ENCODE measurements around the gene PSME3.
"Not testable (repeated sequence)": the region's sequence is repeated elsewhere in the genome, so short reads cannot be mapped to it uniquely, and the experiment has no call there.

PSME3 gene

GRCh38 chr17:42851371-42852240 lies 18.4 kb downstream of the PSME3 start:
- FAIRE-seq = not testable (repeated sequence)

GRCh38 chr17:42852351-42852750 lies 19.2 kb downstream of the PSME3 start:
- FAIRE-seq = no peak

DNA sequence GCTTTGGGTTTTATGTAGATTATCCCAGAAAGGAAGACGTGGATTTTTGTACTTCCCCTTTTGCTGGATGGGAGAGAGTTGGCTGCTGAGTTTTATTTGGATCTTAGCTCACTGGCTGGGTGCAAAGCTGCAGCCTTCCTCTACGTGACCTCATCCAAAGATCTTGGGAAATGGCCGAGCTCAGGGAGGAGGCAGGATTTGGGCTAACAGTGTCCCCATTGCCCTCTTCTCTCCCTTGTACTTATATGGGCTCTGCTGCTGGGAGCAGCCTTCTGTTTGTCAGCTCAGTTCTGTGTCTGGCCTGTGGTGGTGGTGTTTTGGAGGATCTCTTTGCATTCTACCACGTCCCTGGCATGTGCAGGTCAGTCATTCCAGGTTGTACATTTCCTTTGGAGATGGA lies 19.8 kb downstream of the PSME3 start:
- no peak for FAIRE-seq

DNA sequence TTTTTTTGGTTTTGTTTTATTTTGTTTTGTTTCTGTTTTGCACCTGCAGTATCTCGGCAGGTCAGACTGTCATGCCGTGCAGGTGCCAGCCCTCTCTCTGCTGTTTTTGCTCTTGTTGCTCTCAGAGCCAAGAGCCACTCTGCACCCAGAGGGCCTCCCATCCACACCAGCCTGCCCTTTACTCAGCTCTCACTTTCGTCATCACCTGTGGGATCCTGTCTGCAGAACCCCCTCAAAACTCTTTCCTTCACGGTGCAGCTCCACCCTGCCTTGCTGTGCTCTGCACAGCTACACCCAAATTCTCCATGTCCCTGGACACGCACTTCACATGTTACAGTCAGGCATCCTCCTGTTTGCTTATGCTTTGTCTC lies 20.4 kb downstream of the PSME3 start:
- FAIRE-seq = no peak

DNA sequence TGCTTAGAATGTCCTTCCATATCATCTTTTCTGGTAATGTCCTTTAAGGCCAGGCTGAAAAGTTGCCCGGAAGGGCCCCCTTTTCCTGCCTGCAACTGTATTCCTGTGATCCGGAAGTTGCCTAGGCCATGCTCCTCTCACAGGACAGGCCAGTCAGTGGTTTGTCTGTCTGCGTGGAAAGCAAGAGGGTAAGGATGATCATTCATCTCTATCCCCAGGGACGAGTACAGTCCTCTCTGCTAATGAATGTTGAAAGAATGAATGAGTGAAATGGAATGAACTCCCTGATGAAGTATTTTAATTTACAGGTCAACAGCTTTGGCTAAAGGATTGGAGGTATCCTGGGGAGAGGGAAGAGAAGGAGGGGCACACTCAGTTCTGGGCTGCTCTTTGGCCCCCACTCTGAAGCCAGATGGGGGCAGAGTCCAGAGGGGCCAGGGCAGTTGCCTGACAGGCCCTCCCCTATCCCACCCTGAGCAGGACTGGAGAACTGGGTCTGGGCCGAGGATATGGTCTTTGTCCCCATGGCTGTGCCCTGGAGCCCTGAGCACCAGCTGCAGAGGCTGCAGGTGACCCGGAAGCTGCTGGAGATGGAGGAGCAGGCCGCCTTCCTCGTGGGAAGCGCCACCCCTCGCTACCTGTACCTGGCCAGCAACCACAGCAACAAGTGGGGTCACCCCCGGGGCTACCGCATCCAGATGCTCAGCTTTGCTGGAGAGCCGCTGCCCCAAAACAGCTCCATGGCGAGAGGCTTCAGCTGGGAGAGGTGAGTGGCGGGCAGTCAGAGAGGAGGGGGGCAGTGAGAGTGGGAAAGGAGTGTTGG lies 21.0 kb downstream of the PSME3 start:
- FAIRE-seq = no peak

GRCh38 chr17:42855048-42855596 lies 21.9 kb downstream of the PSME3 start:
- no peak for FAIRE-seq

DNA sequence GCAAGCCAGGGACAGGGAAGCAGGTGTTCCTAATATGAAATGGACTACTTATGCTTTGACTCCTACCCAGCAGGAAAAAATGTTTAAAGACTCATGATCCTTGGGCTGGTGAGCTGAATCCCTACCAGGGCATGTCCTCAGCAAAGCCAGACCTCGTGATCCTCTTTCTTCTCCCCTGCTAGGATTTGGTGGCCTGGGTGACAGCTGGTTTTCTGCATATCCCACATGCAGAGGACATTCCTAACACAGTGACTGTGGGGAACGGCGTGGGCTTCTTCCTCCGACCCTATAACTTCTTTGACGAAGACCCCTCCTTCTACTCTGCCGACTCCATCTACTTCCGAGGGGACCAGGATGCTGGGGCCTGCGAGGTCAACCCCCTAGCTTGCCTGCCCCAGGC lies 22.9 kb downstream of the PSME3 start:
- not testable (repeated sequence) for FAIRE-seq

- not testable (repeated sequence) for FAIRE-seq
These were observed 23.3 kb downstream of the PSME3 start for GRCh38 chr17:42856516-42856915.

DNA sequence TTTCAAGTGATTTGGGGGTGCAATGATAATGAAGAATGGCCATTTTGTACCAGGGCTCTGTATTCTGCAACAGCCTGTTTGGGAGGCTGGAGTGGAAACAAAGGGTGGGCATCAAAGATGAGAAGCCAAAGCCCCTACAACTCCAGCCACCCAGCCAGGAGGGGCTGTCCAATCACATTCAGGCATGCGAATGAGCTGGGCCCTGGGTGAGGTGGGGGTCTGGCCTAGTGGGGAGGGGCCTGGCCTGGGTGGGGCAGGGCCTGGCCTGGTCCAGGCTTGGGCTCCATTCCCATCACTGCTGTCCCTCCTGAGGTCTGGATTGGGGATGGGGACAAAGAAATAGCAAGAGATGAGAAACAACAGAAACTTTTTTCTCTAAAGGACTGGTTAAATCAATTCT lies 24.2 kb downstream of the PSME3 start:
- no peak for FAIRE-seq

- no peak for FAIRE-seq
These were observed 32.5 kb downstream of the PSME3 start for GRCh38 chr17:42865638-42866094.

DNA sequence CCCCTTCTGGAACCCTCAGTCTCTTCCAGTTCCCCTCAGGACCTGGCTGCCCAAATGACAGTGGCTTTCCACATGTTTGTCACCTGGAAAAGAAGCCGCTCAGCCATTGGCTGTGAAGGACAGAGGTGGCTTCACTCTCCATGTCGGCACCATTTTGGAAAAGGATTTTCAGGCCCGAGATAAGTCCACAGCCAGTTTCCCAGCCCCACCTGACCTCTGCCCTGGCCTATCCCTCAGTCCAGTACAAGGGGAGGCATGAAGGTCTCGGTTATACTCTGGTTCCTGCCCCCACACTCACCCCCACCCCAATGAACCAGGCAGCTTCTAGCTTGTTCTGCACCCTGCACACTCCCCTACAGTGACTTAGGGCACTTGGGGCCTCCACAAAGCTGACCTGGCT lies 33.0 kb downstream of the PSME3 start:
- no peak for FAIRE-seq

- no peak for FAIRE-seq
These were observed 33.7 kb downstream of the PSME3 start for GRCh38 chr17:42866631-42867575.

GRCh38 chr17:42867694-42868261 lies 34.6 kb downstream of the PSME3 start:
- not testable (repeated sequence) for FAIRE-seq

- FAIRE-seq = no peak
These were observed 35.1 kb downstream of the PSME3 start for GRCh38 chr17:42868338-42868737.

DNA sequence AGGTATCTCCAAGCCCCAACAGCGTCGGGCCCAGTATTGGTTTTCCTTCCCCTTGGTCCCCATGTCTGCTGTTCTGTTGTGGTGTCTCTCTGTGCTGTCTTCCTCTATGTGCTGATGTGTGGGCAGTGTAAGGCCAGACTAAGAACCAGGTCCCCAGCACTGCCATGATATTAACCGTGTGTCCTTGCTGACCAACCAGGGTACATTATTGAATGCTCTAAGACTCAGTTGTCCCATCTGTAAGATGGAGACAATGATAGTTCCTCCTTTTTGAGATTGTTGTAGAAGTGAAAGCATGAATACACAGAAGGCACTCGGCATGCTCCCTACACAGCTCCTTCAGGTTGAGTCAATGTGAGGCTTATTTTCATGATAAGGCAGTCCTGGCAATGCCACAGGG lies 38.5 kb downstream of the PSME3 start:
- no peak for FAIRE-seq

DNA sequence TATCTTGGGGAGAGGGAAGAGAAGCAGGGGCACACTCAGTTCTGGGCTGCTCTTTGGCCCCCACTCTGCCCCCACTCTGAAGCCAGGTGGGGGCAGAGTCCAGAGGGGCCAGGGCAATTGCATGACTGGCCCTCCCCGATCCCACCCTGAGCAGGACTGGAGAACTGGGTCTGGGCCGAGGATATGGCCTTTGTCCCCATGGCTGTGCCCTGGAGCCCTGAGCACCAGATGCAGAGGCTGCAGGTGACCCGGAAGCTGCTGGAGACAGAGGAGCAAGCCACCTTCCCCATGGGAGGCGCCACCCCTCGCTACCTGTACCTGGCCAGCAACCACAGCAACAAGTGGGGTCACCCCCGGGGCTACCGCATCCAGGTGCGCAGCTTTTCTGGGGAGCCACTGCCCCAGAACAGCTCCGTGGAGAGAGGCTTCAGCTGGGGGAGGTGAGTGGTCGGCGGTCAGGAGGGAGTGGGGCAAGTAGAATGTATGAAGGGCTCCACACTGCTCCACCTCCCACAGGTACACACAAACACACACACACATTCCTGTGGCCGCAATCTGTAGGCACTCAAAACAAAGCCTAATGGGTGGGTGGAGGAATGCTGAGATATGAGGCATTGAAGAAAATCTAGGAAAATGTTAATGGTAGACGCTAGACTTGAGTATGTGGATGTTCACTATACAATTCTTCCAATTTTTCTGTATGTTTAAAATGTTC lies 39.2 kb downstream of the PSME3 start:
- no peak for FAIRE-seq

DNA sequence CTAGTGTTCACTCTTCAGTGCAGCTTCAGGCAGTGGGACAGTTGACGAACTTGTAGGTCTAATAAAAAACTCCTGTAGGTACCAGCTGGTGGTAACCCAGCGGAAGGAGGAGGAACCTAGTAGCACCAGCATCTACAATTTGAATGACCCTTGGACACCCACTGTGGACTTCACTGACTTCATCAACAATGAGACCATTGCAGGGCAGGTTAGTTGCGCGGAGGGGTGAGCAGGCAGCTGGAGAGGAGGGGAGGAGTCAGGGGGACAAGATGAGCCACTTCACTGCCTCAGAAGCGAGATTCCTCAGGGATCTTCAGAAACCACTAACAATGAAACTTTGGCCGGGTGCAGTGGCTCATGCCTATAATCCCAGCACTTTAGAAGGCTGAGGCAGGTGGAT lies 40.1 kb downstream of the PSME3 start:
- FAIRE-seq = no peak

DNA sequence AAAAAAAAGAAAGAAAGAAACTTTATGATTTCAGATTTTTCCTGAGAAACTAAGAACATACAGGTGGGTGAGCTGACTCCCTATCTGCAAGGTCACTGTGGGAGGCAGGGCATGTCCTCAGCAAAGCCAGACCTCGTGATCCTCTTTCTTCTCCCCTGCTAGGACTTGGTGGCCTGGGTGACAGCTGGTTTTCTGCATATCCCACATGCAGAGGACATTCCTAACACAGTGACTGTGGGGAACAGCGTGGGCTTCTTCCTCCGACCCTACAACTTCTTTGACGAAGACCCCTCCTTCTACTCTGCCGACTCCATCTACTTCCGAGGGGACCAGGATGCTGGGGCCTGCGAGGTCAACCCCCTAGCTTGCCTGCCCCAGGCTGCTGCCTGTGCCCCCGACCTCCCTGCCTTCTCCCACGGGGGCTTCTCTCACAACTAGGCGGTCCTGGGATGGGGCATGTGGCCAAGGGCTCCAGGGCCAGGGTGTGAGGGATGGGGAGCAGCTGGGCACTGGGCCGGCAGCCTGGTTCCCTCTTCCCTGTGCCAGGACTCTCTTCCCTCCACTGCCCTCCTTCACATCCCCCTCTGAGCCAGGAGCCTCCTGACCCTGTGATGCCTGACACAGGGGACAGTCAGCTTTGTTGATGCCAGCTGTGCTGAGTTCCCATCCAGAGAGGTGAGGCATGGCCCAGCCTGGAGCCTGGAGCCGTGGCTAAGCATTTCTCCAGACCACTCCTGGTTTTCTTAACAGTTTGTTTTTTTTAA lies 40.9 kb downstream of the PSME3 start:
- FAIRE-seq = not testable (repeated sequence)

- no peak for FAIRE-seq
These were observed 43.8 kb downstream of the PSME3 start for GRCh38 chr17:42877037-42877436.

DNA sequence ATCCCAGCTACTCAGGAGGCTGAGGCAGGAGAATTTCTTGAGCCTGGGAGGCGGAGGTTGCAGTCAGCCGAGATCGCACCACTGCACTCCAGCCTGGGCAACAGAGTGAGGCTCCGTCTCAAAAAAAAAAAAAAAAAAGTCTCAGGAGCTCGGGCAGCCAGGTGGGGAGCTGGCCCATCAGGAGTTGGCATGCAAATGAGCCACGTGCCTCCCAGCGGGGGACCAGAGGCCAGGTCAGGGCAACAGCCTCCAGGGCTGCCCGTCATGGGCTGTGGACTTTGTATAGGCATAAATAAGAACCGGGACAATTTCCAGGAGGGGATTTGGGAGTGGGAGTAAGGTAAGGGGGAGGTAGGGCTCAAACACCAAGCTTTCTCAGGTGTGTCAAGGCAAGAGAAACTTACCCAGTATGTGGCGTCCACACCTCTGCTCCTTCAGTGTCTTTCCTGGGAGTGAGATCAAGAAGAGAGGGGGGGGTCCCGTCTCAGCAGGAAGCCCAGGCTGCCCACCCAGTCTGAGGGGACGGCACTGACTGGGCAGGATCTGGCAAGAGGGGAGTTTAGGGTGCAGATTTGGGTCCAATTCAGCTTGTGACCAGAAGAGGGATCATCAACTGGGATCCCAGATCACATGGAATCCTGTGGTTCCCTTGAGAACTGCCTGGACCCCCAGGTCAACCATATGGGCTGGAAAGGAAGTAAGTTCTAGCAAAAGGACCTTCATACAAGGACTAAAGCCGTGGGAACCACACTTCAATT lies 45.1 kb downstream of the PSME3 start:
- no peak for FAIRE-seq

Data from G401.6 (cell line).